Measurements from ENCODE around the gene SLC9C1.

Gene SLC9C1

DNA sequence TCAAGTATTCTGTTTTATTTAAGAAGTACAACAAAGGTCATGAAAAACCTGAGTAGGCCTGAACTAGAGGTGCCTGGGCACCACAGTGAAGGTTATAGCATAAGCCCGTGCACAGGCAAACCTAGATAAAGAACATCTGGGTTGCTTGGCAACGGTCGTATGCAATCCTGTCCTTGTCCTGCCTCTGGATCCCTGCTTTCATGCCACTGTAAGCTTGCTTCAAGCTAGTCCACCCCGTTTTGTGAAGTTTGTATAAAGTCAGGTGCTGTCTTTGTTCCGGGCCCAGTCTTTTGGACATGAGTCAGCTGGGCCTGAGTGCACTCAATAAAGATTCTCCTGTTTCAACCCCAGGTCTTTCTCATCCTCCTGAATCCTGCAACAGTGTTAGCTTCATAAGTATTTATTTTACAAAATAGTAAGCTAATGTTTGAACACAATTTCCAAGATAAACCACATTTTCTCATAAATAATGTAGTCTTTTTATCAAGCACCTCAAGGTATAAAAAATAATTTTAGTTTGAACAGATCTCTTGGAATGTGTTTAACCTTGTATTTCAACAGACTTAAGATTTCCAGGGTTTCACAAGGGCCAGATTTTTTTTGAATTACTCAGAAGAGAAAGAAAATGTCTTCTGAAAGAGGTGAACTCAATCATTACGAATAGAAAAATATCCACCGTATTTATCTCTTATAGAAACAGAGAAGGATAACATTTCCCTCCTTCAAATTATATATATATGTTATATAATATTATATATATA, 14.3 kb upstream of the SLC9C1 start:
- CTCF ChIA-PET: interaction anchor here (1.4 to 2.7 kb wide), 3 partner anchors 14 to 24 kb away, joined by 4 to 19 read pairs (median 9); partner anchors contain the start of gene SLC9C1
- DNase-seq (ENCODE audit: extremely low spot score): no peak

DNA sequence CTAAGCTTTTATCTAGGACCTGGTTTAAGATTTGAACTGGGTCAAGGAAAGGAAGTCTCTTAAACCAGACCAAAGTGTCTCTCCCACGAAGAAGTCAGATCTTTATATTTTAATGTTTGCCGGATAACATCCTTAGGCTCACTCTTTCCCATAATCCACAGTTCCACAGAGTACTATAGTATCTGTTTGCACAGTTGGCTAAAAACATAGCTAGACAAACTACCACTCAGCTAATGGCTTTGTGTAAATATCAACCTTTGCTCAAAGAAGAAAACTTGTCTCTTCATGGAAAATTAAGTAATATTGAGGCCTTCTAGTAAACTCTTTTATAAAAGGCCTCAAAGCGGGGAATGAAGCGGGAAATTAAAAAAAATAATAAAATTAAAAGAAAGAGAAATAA, 13.5 kb upstream of the SLC9C1 start:
- no peak for DNase-seq (ENCODE audit: extremely low spot score)
- ChIA-PET POLR2A (no interaction called here), CTCF (interaction anchor here (1.4 to 2.7 kb wide), 3 partner anchors 14 to 23 kb away, joined by 4 to 19 read pairs (median 9); partner anchors contain the start of gene SLC9C1)
- TF ChIP-seq, protein P1, sequence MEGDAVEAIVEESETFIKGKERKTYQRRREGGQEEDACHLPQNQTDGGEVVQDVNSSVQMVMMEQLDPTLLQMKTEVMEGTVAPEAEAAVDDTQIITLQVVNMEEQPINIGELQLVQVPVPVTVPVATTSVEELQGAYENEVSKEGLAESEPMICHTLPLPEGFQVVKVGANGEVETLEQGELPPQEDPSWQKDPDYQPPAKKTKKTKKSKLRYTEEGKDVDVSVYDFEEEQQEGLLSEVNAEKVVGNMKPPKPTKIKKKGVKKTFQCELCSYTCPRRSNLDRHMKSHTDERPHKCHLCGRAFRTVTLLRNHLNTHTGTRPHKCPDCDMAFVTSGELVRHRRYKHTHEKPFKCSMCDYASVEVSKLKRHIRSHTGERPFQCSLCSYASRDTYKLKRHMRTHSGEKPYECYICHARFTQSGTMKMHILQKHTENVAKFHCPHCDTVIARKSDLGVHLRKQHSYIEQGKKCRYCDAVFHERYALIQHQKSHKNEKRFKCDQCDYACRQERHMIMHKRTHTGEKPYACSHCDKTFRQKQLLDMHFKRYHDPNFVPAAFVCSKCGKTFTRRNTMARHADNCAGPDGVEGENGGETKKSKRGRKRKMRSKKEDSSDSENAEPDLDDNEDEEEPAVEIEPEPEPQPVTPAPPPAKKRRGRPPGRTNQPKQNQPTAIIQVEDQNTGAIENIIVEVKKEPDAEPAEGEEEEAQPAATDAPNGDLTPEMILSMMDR (IDR thresholded peaks at IDR 0.05; ENCODE audit: control extremely low read depth, extremely low read depth, low read depth, missing control alignments): no peak

More for the DNA sequence above, 14.3 kb upstream of the SLC9C1 start:
- TF ChIP-seq, protein P1 (IDR thresholded peaks at IDR 0.05; ENCODE audit: control extremely low read depth, extremely low read depth, low read depth, missing control alignments): no peak
- POLR2A ChIA-PET: no interaction called here

GRCh38 chr3:112306825-112307224, 12.8 kb upstream of the SLC9C1 start:
- TF ChIP-seq, protein P1 (IDR thresholded peaks at IDR 0.05; ENCODE audit: control extremely low read depth, extremely low read depth, low read depth, missing control alignments): no peak
- no peak for DNase-seq (ENCODE audit: extremely low spot score)
- ChIA-PET POLR2A (no interaction called here), CTCF (interaction anchor here (2.7 to 5.2 kb wide), 3 partner anchors 7 to 14 kb away, joined by 19 to 51 read pairs (median 22); partner anchors contain the start of gene SLC9C1)

DNA sequence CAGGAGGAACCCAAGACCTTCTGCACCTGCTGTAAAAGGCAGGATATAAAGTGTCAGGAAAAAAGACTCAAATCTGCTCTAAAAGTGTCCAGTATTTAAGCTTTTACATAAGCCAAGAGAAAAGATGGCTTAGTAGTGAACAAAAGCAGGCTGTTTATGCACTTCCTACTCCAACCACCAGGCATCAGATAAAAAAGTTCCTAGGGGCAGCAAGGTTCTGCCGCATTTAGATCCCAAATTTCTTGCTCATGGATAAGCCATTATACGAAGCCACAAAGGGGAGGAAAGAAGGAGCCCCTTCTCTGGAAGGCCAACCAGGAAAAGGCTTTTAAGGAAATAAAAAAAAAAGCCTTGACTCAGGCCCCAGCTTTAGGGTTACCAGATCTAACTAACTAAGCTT, 10.6 kb upstream of the SLC9C1 start:
- TF ChIP-seq, protein P1 (IDR thresholded peaks at IDR 0.05; ENCODE audit: control extremely low read depth, extremely low read depth, low read depth, missing control alignments): no peak
- POLR2A ChIA-PET: no interaction called here
- DNase-seq (ENCODE audit: extremely low spot score): no peak
- CTCF ChIA-PET: interaction anchor here (1.0 to 5.2 kb wide), 21 partner anchors 9 to 251 kb away, joined by 3 to 51 read pairs (median 4); partner anchors contain the start of genes CD200 and SLC9C1

- TF ChIP-seq, protein P1 (IDR thresholded peaks at IDR 0.05; ENCODE audit: control extremely low read depth, extremely low read depth, low read depth, missing control alignments): no peak
- POLR2A ChIA-PET: no interaction called here
- no peak for DNase-seq (ENCODE audit: extremely low spot score)
- CTCF ChIA-PET: interaction anchor here (0.7 to 5.2 kb wide), 22 partner anchors 10 to 262 kb away, joined by 3 to 51 read pairs (median 4); partner anchors contain the start of genes CD200 and SLC9C1
Observed at GRCh38 chr3:112303764-112304325, 9.8 kb upstream of the SLC9C1 start.

GRCh38 chr3:112302881-112303763, 9.1 kb upstream of the SLC9C1 start:
- TF ChIP-seq, protein P1 (IDR thresholded peaks at IDR 0.05; ENCODE audit: control extremely low read depth, extremely low read depth, low read depth, missing control alignments): no peak
- no peak for DNase-seq (ENCODE audit: extremely low spot score)
- CTCF ChIA-PET: interaction anchor here (0.7 to 5.2 kb wide), 12 partner anchors 9 to 262 kb away, joined by 3 to 51 read pairs (median 4); partner anchors contain the start of gene SLC9C1
- POLR2A ChIA-PET: no interaction called here
